ENCODE measurements around the gene CTSW.
"Not testable (repeated sequence)": the region's sequence is repeated elsewhere in the genome, so short reads cannot be mapped to it uniquely, and the experiment has no call there.

CTSW gene

GRCh38 chr11:65885808-65886536 lies 6.3 kb downstream of the CTSW start:
- no peak for DNase-seq (ENCODE audit: low spot score)

DNA sequence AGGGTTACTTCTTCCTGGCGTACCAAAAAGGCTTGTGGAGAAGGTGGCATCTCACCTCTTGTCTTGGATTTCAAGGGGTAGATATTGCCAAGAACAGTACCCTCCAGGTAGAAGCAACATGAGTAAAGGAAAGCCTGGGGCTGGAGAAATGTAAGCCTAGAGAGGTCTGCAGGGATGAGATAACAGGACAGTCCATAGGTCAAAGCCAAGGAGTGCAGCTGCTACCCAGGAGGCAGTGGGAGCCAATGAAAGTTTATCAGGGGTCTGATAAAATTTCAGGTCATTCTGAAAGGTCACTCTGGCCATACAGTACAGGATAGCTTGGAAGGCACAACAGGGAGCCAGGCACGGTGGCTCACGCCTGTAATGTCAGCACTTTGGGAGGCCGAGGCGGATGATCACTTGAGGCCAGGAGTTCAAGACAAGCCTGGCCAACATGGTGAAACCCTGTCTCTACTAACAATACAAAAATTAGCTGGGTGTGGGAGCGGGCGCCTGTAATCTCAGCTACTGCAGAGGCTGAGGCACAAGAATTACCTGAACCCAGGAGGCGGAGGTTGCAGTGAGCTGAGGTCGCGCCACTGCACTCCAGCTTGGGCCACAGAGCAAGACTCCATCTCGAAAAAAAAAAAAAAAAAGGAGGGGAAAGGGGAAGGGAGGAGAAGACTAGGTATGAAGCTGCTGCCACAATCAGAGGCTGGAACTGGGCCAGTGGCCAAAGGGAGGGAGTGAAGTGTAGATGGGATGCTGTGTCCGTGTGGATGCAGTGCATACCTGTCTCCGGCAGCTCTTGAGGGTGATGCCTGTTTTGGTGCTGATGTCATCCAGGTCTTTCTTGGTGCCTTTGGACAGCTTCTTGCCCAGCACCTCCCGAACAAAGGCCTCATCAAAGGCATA lies 7.4 kb downstream of the CTSW start:
- DNase-seq (ENCODE audit: low spot score), result no peak

DNA sequence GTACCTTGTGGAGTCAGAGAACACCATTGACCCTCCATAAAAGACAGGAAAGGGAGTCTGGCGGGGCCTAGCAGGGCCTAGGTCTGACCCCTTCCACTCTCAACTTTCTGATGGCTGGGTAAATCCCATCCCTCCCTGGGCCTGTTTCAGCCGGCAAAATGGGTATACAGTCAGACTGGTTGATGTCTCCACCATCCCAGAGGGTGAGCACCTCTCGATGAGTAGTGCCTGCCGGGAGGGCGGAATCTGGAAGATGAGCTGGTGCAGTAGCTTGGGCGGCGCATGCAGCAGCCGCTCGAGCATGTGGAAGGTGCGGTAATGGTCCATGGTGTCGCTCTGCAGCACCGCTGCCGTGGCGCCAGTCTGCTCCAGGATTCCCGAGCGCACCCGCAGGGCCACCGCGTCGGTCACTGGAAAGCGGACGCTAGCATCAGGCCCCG lies 8.1 kb downstream of the CTSW start:
- DNase-seq (ENCODE audit: low spot score), result no peak

GRCh38 chr11:65888163-65888814 lies 8.7 kb downstream of the CTSW start, which contains the start of gene FIBP:
Gene FIBP, minus strand, starts transcription at chr11:65888471. Its CDS starts 53 bp downstream, at chr11:65888418.
- DNase-seq (ENCODE audit: low spot score), result peak; percentile 97

- DNase-seq (ENCODE audit: low spot score), result peak; percentile 97
Observed at GRCh38 chr11:65890324-65891218, 10.9 kb downstream of the CTSW start, which contains the start of gene CCDC85B. Gene CCDC85B, plus strand, starts transcription at chr11:65890673. Its CDS starts 111 bp downstream, at chr11:65890784.

DNA sequence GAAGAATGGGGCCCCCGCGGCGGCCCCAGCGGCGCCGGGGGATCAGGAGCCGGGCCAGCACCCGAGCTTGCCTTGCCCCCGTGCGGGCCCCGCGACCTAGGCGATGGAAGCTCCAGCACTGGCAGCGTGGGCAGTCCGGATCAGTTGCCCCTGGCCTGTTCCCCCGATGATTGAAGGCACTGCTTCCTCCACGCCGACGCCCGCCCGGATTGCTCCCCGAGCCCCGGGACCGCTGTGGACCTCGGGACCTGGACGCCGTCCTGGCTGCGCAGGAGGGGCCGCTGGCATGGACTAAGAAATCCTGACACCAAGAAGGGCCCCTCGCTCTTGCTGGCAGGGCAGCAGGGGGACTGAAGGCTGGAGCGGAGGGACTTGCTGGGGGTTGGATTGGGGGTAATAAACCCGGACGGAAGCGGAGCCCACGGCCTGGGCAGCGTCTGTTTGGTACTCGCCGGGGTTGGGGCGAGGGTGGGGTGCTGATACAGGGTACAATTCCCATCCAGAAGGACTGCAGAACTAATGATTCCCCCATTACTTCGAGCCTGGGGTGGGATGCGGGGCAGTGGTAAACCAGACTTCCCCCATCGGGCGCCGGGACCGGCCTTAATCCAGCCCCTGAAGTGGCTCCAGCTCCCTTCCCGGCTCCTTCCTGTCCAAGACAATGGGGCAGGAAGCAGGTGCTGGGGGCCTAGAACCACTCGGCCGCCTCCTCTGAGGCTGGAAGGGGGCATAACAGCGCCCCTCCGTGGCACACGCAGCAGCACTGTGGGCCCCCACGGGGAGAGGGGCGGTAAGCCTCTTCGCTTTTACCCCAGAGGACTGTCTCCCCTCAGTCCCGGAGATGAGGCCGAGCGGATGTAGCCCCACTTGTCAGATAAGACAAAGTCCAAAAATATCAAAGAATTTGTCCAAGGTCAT lies 11.8 kb downstream of the CTSW start:
- no peak for DNase-seq (ENCODE audit: low spot score)

- not testable (repeated sequence) for DNase-seq (ENCODE audit: low spot score)
Observed at GRCh38 chr11:65892137-65892540, 12.5 kb downstream of the CTSW start.

- no peak for DNase-seq (ENCODE audit: low spot score)
Observed at GRCh38 chr11:65892661-65893317, 13.2 kb downstream of the CTSW start.

DNA sequence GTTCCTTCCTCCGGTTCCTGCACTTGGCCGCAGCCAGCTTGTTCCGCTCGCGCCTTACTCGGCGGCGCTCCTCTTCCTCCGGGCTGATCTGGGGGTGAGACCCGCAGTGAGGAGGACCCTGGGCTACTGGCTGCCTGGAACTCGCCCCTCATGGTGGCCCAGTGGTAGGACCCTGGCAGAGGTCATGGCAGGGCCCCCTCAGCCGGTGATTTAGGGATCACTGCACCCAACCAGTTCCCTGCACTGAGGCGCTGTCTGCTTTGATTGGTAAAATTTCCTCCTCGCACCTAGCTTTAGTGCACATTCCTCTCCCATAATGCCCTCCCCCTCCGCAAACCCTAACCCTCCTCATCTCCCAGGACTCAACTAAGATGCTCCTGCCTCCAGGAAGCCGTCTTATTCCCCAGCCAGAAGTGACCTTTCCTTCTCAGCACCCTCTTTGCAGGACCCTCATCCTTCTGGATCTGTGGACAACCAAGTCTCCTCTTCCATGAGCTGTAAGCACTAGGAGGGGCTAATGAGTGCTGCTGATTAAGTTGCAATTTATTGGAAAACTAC lies 14.5 kb downstream of the CTSW start:
- DNase-seq (ENCODE audit: low spot score), result no peak

DNA sequence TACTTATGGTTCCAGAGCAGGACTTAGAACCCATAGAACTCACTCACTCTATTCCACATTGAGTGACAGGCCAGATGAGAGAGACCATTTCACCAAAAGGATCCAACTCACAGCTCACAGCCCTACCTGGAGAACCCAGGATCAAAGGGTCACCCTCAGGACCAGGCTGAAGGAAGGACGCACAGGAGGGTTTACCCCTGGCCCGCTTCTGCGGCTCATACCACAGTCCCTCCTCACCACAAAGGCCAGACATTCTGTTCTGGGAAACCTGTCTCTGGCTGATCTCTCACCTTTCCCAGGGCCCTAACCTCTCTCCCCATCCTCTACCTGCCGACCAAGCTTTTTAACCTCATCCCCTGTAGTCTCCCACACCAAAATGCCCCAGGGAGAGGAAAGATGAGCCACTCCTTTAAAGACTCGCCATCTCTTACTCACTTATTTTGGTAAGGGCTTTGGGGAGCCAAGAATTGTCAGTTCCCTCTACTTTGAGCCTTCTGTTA lies 15.9 kb downstream of the CTSW start:
- DNase-seq (ENCODE audit: low spot score), result no peak

DNA sequence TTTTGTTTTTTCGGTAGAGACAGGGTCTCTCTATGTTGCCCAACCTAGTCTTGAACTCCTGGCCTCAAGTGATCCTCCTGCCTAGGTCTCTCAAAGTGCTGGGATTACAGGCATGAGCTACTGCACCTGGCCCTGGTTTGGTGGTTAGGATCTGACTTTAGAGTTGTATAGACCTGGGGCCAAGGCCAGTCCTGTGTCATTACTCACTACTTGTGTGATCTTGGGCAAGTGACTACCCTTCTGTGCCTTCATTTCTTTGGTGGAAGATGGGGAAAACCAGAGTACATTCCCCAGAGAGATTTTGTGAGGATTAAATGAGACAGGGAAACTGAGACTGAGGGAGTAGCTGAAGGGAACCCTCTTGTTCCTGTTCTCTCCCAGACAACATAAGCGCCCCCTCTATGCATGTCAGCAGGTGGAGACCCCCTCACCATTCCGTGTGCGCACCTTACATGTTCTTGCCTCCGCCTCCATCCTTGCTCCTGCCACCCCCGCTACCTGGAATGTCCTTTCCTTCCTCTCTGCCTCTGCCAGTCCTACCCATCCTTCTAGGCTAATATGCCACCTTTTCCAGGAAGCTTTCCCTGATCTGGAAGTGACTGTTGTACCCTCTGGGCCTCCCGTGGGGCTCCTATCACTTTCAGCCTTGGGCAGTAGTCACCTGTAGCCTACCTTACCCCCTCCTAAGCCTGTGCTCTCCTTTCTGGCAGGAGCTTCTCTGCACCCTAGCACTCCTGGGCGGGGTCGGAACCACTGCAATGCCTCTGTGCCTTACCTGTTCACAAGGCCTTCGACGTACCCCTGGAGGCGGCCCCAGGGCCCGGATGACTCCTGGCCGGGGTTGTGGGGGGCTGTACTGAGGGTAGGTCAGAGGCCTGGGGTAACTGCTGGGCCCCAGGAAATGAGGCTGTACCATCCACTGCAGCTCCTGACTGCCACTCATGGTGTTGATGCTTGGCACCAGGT lies 16.7 kb downstream of the CTSW start:
- DNase-seq (ENCODE audit: low spot score), result no peak

- DNase-seq (ENCODE audit: low spot score), result no peak
Observed at GRCh38 chr11:65897020-65897471, 17.4 kb downstream of the CTSW start.

- no peak for DNase-seq (ENCODE audit: low spot score)
Observed at GRCh38 chr11:65898656-65899355, 19.2 kb downstream of the CTSW start.

DNA sequence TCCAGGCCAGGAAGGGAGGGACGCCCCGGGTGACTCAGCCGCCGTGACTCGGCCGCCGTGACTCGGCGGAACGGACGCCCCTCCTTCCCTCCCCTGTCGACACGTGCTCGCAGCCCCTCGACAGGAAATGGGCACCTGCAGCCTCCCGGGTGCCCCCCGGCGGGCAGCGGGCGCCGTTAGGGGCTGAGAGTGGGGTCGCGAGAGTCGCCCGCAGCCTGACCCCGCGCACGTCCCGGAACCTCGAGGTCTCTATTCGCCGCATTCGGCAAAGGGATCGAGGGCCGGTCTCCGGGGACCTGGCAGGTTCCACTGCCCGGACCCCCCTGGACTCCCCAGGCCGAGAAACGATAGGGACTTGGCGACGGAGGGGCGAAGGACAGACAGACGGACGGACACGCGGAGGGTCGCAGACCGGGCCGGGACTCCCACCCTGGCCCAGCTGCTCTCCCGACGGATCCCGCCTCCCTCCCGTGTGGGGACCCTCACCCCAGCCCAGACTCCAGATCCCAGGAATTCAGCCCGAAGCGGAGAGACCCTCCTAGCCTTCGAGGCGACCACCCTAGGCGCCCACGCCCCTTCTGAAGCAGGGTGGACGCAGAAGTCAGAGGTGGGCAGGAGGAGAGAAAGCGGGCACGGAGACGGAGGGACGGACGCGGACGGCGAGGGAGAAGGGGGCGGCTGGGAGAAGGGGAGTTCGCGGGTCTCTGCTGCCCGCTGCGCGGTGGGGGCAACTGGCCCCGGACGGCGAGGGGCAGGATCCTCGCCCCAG lies 19.9 kb downstream of the CTSW start:
- no peak for DNase-seq (ENCODE audit: low spot score)

DNA sequence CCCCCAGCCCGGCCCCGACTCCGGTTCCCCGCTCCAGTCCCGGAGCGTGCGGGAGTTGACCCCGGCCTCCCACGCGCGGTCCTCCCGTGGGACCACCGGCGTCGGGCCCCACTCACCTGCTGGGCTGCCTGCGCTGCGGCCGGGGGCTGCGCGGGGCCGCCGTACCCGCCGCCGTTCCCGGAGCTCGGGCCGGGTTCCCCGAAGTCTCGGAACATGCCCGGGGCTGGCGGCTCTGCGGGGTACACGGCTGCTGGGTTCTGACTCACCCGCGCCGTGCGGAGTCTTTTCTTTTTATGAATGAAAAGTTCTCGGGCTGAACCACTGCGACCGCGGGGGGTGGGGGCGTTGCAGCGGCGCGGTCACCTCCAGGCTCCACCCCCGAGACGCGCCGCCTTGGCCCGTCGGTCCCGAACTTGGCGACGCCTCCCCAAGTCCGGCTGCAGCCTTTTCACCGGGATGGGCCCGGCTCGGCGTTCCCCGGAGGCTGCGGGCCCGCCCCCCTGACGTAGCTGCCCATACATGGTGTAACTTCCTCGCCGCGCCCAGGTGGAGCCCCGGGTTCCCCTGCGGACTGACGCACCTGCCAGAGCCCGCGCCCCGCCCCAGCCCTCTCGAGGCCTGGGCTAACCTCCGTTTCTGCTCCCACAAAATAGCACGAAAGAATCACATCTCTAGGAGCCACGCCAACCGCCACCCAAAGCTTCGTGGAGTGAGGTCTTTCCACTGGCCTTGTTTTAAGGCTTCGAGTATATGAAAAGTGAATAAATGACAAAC lies 20.7 kb downstream of the CTSW start, which contains the start of gene FOSL1:
TSS of gene FOSL1 (minus strand) at position 264 of the 774 bp plus-strand sequence. CDS start at position 215, 49 bp downstream.
- peak; percentile 77 for DNase-seq (ENCODE audit: low spot score)

GRCh38 chr11:65900899-65901180 lies 21.2 kb downstream of the CTSW start:
- DNase-seq (ENCODE audit: low spot score), result no peak

Data from COLO829 (cell line).